HEK293 (cell line): ENCODE measurements around the gene CA11.

Experiments
- ZNF138 ChIP-seq: fragments of 450-650 bp; formaldehyde crosslinking; IDR thresholded peaks from 2 replicates; pipeline ENCODE4 v1.5.1; 2016; ENCODE audit warnings: missing biosample characterization, missing genetic modification characterization, borderline replicate concordance
- TF ChIP-seq, protein P1 (sequence below): fragments of 450-650 bp; formaldehyde crosslinking; IDR thresholded peaks from 2 replicates; pipeline ENCODE4 v1.5.1; 2016; ENCODE audit warnings: missing biosample characterization, missing genetic modification characterization

DNA sequence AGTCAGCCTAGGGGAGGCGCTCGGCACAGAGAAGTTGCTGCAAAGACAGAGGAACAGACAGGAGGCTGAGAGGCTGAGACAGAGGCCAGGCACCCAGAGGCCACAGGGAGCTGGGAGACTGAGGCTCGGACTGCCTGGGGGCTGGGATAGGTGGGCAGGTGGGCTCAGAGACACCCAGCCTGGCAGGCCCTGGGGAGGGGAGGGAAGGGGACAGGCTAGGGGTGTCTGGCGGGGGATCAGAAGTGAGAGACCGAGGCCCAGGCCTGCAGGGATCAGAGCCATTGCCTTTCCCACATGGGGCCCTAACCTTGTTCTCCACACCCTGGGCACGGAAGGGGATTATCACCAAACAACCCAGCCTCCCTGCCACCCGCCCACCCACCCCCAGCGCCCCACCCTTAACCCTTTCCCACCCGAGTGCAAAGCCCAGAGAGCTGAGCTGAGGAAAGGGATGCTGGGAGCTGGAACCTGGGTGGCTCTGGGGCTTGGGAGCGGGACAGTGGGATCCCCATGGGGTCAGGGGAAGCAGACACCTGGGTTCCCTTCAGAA is 25.5 kb upstream of the CA11 start:
- TF ChIP-seq, protein P1, sequence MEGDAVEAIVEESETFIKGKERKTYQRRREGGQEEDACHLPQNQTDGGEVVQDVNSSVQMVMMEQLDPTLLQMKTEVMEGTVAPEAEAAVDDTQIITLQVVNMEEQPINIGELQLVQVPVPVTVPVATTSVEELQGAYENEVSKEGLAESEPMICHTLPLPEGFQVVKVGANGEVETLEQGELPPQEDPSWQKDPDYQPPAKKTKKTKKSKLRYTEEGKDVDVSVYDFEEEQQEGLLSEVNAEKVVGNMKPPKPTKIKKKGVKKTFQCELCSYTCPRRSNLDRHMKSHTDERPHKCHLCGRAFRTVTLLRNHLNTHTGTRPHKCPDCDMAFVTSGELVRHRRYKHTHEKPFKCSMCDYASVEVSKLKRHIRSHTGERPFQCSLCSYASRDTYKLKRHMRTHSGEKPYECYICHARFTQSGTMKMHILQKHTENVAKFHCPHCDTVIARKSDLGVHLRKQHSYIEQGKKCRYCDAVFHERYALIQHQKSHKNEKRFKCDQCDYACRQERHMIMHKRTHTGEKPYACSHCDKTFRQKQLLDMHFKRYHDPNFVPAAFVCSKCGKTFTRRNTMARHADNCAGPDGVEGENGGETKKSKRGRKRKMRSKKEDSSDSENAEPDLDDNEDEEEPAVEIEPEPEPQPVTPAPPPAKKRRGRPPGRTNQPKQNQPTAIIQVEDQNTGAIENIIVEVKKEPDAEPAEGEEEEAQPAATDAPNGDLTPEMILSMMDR: no peak
- no peak for TF ChIP-seq ZNF138 (tag by site-specific recombination)
